Colonic mucosa (tissue), 4 donors: ENCODE data around the gene ANKS1B. TPM values are rescaled to one million over a fixed set of nuclear protein-coding genes. Genes with fewer than 3 reads are reported as not detected.
"Not testable (repeated sequence)": the region's sequence is repeated elsewhere in the genome, so short reads cannot be mapped to it uniquely, and the experiment has no call there.

Source experiments
- DNase-seq: peaks from one replicate; pipeline ENCODE4 v3.0.0-alpha.2; 2020
- H3K27ac ChIP-seq: fragments of 200-600 bp; one replicate; pipeline ENCODE4 v1.8.0; 2021
- H3K27me3 ChIP-seq: fragments of 200-600 bp; one replicate; pipeline ENCODE4 v1.8.0; 2021
- H3K36me3 ChIP-seq: fragments of 200-600 bp; one replicate; pipeline ENCODE4 v1.8.0; 2021
- H3K4me1 ChIP-seq: fragments of 200-600 bp; one replicate; pipeline ENCODE4 v1.8.0; 2021; ENCODE audit warnings: mild to moderate bottlenecking
- H3K4me3 ChIP-seq: fragments of 200-600 bp; one replicate; pipeline ENCODE4 v1.8.0; 2021
- H3K9ac ChIP-seq, 2 donors: one replicate each; pipeline ENCODE4 v1.7.0; 2013; ENCODE audit warnings: control low read depth in 2 of 2, low read depth in 2 of 2, low read length in 2 of 2
- H3K9me3 ChIP-seq: fragments of 200-600 bp; one replicate; pipeline ENCODE4 v1.8.0; 2021
- CTCF ChIP-seq: fragments of 200-600 bp; IDR thresholded peaks from one replicate; pipeline ENCODE4 v1.8.0; 2022; ENCODE audit warnings: antibody characterized with exemption, mild to moderate bottlenecking
- intact Hi-C: fragments of 100-400 bp; cut with DNase I; formaldehyde crosslinking; loops from one replicate; pipeline ENCODE4 v1.14.1; 2022
- total RNA-seq, 2 donors: library from RNA; stranded (reverse); fragmentation: NEBNext Ultra II Directional in 1 of 2; extraction: Animal tissue kit (Norgen Biotek cat#: 25700) in 1 of 2; gene quantifications; one replicate each; pipeline ENCODE4 v1.2.1, GENCODE V29; 2021
- donor health status: healthy.
- donor health status: DM: no; HTN: no; CAD: no.
- donor health status: DM: no; HTN: no; CAD: no.

Gene ANKS1B
- total RNA-seq, 2 donors from 2014 or later = 1.7 to 3.3 TPM

GRCh38 chr12:99644629-99645028, 340.1 kb downstream of the ANKS1B start:
- no peak for DNase-seq
- Histone ChIP-seq H3K36me3 (no peaks in the 10 kb centered on the region), H3K9me3 (no peaks in the 10 kb centered on the region), H3K9ac (no peak overlapping the region), H3K4me1 (no peaks in the 10 kb centered on the region), H3K4me3 (no peak overlapping the region), H3K27ac (no peak overlapping the region), H3K27me3 (no peaks in the 10 kb centered on the region)
- intact Hi-C loops = no loop called here
- no peak for TF ChIP-seq CTCF

- H3K4me1 ChIP-seq = no peaks in the 10 kb centered on the region
- no peak overlapping the region for H3K9ac ChIP-seq
- no peak overlapping the region for H3K27ac ChIP-seq
- H3K9me3 ChIP-seq = no peaks in the 10 kb centered on the region
- no peak for DNase-seq
- no peaks in the 10 kb centered on the region for H3K36me3 ChIP-seq
- TF ChIP-seq CTCF = no peak
- no peaks in the 10 kb centered on the region for H3K27me3 ChIP-seq
- H3K4me3 ChIP-seq = no peak overlapping the region
- intact Hi-C loops = no loop called here
Observed at GRCh38 chr12:99627459-99627858, 357.3 kb downstream of the ANKS1B start.

- H3K27me3 ChIP-seq, H3K27ac ChIP-seq, H3K4me3 ChIP-seq, H3K9me3 ChIP-seq, H3K36me3 ChIP-seq, DNase-seq, H3K4me1 ChIP-seq, intact Hi-C loops, H3K9ac ChIP-seq: not testable (repeated sequence)
Observed at GRCh38 chr12:99624591-99624990, 360.1 kb downstream of the ANKS1B start.

GRCh38 chr12:99620159-99620479, 364.6 kb downstream of the ANKS1B start:
- no peaks in the 10 kb centered on the region for H3K4me1 ChIP-seq

GRCh38 chr12:99619389-99620158, 365.2 kb downstream of the ANKS1B start:
- no peaks in the 10 kb centered on the region for H3K9me3 ChIP-seq
- H3K9ac ChIP-seq = no peak overlapping the region
- H3K4me1 ChIP-seq = no peaks in the 10 kb centered on the region
- no peak for DNase-seq
- no peak for TF ChIP-seq CTCF
- H3K4me3 ChIP-seq = no peak overlapping the region
- H3K27me3 ChIP-seq = no peaks in the 10 kb centered on the region
- no peaks in the 10 kb centered on the region for H3K36me3 ChIP-seq
- H3K27ac ChIP-seq = no peak overlapping the region
- intact Hi-C loops = no loop called here

More at GRCh38 chr12:99620159-99620479, 364.6 kb downstream of the ANKS1B start:
- TF ChIP-seq CTCF = no peak
- Histone ChIP-seq H3K27ac (no peak overlapping the region), H3K9me3 (no peaks in the 10 kb centered on the region), H3K36me3 (no peaks in the 10 kb centered on the region), H3K9ac (no peak overlapping the region), H3K27me3 (no peaks in the 10 kb centered on the region), H3K4me3 (no peak overlapping the region)
- intact Hi-C loops = no loop called here
- DNase-seq = no peak

GRCh38 chr12:99618657-99619056, 366.1 kb downstream of the ANKS1B start:
- no peak overlapping the region for H3K9ac ChIP-seq
- H3K9me3 ChIP-seq = no peaks in the 10 kb centered on the region
- H3K4me1 ChIP-seq = no peaks in the 10 kb centered on the region
- intact Hi-C loops = no loop called here
- DNase-seq = no peak
- H3K27me3 ChIP-seq = no peaks in the 10 kb centered on the region
- no peaks in the 10 kb centered on the region for H3K36me3 ChIP-seq
- TF ChIP-seq CTCF = no peak
- H3K27ac ChIP-seq = no peak overlapping the region
- H3K4me3 ChIP-seq = no peak overlapping the region
